GM10847 (cell line): ENCODE data around the gene PJA1.

ENCODE experiments used
- POLR2A ChIP-seq: IDR thresholded peaks from 2 replicates; pipeline ENCODE4 v1.6.1; 2011; ENCODE audit not compliant: insufficient read length; ENCODE audit errors: extremely low read depth

PJA1 gene

GRCh38 chrX:69136546-69137331, 28.5 kb downstream of the PJA1 start:
- TF ChIP-seq POLR2A, result no peak

GRCh38 chrX:69133921-69134542, 31.2 kb downstream of the PJA1 start:
- no peak for TF ChIP-seq POLR2A

GRCh38 chrX:69131886-69132285, 33.4 kb downstream of the PJA1 start:
- TF ChIP-seq POLR2A, result no peak

- no peak for TF ChIP-seq POLR2A
These were observed 34.8 kb downstream of the PJA1 start for GRCh38 chrX:69130439-69130838.

GRCh38 chrX:69128588-69128987, 36.7 kb downstream of the PJA1 start:
- TF ChIP-seq POLR2A, result no peak

GRCh38 chrX:69127466-69127865, 37.8 kb downstream of the PJA1 start:
- TF ChIP-seq POLR2A, result no peak

GRCh38 chrX:69126642-69127041, 38.6 kb downstream of the PJA1 start:
- TF ChIP-seq POLR2A, result no peak

GRCh38 chrX:69125094-69125493, 40.2 kb downstream of the PJA1 start:
- TF ChIP-seq POLR2A, result no peak

GRCh38 chrX:69124108-69124507, 41.1 kb downstream of the PJA1 start:
- no peak for TF ChIP-seq POLR2A

GRCh38 chrX:69123481-69123880, 41.8 kb downstream of the PJA1 start:
- TF ChIP-seq POLR2A, result no peak

- TF ChIP-seq POLR2A, result no peak
These were observed 43.8 kb downstream of the PJA1 start for GRCh38 chrX:69121321-69122000.

- no peak for TF ChIP-seq POLR2A
These were observed 44.8 kb downstream of the PJA1 start for GRCh38 chrX:69120476-69120875.

- no peak for TF ChIP-seq POLR2A
These were observed 46.1 kb downstream of the PJA1 start for GRCh38 chrX:69119122-69119521.

- no peak for TF ChIP-seq POLR2A
These were observed 47.3 kb downstream of the PJA1 start for GRCh38 chrX:69117876-69118526.

GRCh38 chrX:69116077-69116476, 49.2 kb downstream of the PJA1 start:
- no peak for TF ChIP-seq POLR2A

- no peak for TF ChIP-seq POLR2A
These were observed 51.5 kb downstream of the PJA1 start for GRCh38 chrX:69113723-69114122.
